Measurements from ENCODE around the gene ADORA1.

ADORA1 gene

DNA sequence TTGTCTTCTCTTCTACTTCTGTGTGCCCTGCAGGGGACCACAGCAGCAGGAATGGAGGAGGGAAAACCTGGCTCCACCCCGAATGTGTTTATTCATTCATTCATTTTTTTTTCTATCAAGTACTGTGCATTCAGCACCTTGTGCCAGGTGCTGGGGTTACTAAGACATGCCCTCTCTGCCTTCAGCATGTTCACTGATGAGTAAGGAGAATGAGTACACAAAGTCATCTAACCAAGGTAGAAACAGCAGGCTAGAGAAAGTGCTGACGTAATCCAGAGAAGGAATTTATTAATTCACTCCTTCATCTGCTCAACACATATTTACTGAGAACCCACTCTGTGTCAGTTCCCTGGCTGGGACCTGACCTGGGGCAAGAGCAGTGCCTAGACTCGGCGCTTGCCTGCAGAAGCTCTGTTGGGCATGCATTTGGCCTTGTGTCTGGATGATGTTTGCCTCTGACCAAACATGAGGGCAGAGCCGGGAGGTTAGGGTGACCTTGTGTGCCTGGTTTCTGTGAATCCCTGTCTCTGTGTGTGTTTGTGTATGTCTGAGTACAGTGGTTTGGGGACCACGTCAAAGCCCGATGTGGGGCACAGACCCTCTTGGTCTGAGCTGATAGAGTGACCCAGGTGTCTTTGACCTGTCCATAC is 38.4 kb upstream of the ADORA1 start:
- TF ChIP-seq, protein P1, sequence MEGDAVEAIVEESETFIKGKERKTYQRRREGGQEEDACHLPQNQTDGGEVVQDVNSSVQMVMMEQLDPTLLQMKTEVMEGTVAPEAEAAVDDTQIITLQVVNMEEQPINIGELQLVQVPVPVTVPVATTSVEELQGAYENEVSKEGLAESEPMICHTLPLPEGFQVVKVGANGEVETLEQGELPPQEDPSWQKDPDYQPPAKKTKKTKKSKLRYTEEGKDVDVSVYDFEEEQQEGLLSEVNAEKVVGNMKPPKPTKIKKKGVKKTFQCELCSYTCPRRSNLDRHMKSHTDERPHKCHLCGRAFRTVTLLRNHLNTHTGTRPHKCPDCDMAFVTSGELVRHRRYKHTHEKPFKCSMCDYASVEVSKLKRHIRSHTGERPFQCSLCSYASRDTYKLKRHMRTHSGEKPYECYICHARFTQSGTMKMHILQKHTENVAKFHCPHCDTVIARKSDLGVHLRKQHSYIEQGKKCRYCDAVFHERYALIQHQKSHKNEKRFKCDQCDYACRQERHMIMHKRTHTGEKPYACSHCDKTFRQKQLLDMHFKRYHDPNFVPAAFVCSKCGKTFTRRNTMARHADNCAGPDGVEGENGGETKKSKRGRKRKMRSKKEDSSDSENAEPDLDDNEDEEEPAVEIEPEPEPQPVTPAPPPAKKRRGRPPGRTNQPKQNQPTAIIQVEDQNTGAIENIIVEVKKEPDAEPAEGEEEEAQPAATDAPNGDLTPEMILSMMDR (IDR thresholded peaks at IDR 0.05; ENCODE audit: insufficient read depth, missing control alignments): no peak
- DNase-seq (ENCODE audit: insufficient read length, low spot score) (no peak), FAIRE-seq (no peak)

DNA sequence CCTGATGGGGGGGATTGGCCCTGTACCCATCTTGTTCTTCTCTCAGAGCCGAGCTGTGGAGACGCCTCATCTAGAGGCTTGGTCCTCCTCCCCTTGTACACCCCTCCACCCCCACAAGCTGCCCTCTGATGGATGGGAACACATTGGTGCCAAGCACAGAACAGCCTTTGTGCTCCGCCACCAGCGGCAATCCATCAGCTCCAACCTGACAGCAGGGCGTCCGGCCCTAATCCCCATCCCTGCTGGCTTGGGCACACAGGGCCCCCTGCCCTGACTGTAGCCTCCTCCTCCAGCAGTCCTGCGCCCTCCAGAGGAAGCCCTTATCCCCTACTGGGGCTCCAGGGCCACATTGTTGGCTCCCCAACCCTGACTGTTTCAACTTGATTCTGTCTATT is 37.9 kb upstream of the ADORA1 start:
- DNase-seq (ENCODE audit: insufficient read length, low spot score) (no peak), FAIRE-seq (no peak)
- TF ChIP-seq, protein P1 (IDR thresholded peaks at IDR 0.05; ENCODE audit: insufficient read depth, missing control alignments): no peak

DNA sequence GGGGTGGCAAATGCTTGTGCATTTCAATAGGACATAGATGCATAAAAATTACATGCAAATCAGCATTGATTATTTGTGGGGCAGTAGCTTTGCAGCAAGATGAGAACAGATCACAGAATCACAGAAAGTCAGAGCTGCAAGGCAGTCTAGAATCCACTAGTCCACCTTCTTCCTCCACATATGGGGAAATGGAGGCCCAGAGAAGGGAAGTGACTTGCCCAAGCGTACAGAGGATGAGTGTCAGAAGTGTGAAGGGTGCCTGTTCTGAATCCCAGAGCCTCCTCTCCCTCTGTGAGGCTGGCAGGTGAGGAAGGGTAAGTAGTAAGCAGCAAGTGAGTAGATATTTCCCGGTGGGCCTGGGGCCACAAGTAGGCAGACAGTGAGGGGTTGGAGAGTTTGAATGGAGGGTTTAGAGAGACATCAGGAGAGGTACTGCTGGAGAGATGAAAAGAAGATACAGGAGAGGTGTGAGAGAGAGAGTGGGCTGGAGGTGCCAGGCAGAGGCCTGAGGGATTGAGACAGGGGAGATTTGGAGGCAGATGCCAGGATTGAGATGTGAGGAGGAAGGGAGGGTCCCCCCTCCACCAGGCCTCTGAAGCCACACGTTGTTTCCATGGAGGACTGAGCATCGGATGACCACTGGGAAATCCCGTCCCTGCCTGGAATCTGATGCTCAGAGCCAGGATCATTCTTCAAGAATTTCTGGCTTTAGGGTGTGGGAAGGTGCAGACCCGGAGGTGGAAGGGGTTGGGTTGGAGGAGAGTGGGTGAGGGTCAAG is 36.9 kb upstream of the ADORA1 start:
- TF ChIP-seq, protein P1 (IDR thresholded peaks at IDR 0.05; ENCODE audit: insufficient read depth, missing control alignments): no peak
- DNase-seq (ENCODE audit: insufficient read length, low spot score): no peak
- no peak for FAIRE-seq

DNA sequence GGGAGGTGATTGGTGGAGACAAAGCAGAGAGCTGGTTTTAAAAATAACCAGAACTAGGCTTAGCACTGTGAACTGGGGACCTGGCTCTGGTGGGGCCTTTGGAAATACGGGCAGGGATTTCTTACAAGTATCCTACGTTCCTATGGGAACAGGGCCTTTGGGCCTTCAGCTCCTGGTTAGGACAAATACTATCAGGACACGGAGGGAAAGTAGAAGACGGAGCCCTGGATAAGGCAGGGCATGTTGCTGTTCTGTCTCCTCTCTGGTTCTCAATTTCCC is 36.4 kb upstream of the ADORA1 start:
- FAIRE-seq: no peak

DNA sequence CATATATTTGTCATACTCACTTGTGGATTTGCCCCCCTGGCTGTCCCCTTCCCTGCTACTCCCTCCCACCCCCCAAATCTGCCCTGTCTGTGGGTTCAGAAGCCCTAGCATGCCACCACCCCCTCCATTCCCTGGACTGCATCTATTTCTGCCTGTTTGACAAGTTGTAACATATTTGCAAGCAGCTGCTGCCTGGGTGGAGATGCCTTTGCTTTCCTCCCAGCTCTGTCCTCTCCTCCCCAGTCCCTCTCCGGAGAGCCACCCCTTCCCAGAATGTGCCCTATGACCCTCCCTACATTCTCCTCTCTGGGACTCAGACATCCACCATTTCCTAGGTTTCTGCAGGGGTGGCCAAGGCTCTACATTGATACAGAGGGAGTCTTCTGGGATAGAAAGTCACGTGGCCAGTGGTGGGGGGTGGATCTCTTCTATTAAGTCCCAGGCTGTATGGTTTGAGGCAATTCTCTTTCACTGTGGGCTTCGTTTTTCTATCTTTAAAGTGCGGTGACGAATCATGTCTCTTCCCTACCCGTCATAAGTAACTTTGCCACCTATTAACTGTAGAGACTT is 35.7 kb upstream of the ADORA1 start:
- FAIRE-seq: no peak
- TF ChIP-seq, protein P1 (IDR thresholded peaks at IDR 0.05; ENCODE audit: insufficient read depth, missing control alignments): no peak
- no peak for DNase-seq (ENCODE audit: insufficient read length, low spot score)

More for the DNA sequence above, 36.4 kb upstream of the ADORA1 start:
- no peak for DNase-seq (ENCODE audit: insufficient read length, low spot score)
- TF ChIP-seq, protein P1 (IDR thresholded peaks at IDR 0.05; ENCODE audit: insufficient read depth, missing control alignments): no peak

DNA sequence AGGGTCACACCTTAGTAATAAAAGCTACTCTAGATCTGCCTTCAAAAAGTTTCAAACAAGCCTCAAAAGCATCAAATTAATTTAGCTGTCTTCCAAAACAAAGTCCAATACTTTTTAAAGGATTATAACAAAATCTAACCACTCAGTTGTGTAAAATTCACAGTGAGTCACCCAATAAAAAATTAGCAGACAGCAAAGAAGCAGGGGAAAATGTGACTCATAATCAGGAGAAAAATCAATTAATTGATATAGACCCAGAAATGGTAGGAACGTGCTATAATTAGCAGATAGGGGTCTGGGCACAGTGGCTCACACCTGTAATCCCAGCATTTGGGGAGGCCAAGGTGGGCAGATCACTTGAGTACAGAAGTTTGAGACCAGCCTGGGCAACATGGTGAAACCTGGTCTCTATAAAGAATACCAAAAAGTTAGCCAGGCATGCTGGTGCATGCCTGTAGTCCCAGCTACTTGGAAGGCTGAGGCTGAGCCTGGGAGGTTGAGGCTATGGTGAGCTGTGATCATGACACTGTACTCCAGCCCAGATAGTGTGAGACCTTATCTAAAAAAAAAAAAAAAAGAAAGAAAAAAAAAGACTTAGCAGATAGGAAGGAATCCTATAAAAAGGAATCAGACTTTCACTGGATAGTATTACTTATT is 33.6 kb upstream of the ADORA1 start:
- TF ChIP-seq, protein P1 (IDR thresholded peaks at IDR 0.05; ENCODE audit: insufficient read depth, missing control alignments): no peak
- FAIRE-seq (no peak), DNase-seq (ENCODE audit: insufficient read length, low spot score) (no peak)
